NCI-H1436 treated with DMSO at 0.1 percent for 48 hours (cell line): ENCODE measurements around the gene KLHL35.

ENCODE experiments used
- DNase-seq: peaks from one replicate; lab custom pipeline; 2025; lab: John Stamatoyannopoulos, UW

Gene KLHL35

GRCh38 chr11:75442161-75442885 lies 9.3 kb upstream of the KLHL35 start:
- no peak for DNase-seq

- DNase-seq: no peak
Measured at GRCh38 chr11:75441804-75442132, 8.8 kb upstream of the KLHL35 start.

- DNase-seq: no peak
Measured at GRCh38 chr11:75440960-75441803, 8.2 kb upstream of the KLHL35 start.

GRCh38 chr11:75439495-75440120 lies 6.6 kb upstream of the KLHL35 start:
- DNase-seq: no peak

GRCh38 chr11:75439026-75439425 lies 6.0 kb upstream of the KLHL35 start:
- no peak for DNase-seq

- DNase-seq: no peak
Measured at GRCh38 chr11:75437966-75438659, 5.1 kb upstream of the KLHL35 start.

GRCh38 chr11:75436806-75437205 lies 3.8 kb upstream of the KLHL35 start:
- no peak for DNase-seq

GRCh38 chr11:75435571-75435925 lies 2.5 kb upstream of the KLHL35 start:
- DNase-seq: no peak

GRCh38 chr11:75434886-75435570 lies 2.0 kb upstream of the KLHL35 start:
- DNase-seq: no peak

GRCh38 chr11:75434051-75434450 lies 1.0 kb upstream of the KLHL35 start:
- no peak for DNase-seq

GRCh38 chr11:75433443-75433842 lies 440 bp upstream of the KLHL35 start:
- DNase-seq: no peak

- DNase-seq: no peak
Measured at GRCh38 chr11:75431533-75432525, 1.2 kb downstream of the KLHL35 start.

GRCh38 chr11:75430714-75431532 lies 2.1 kb downstream of the KLHL35 start:
- DNase-seq: no peak

- DNase-seq: no peak
Measured at GRCh38 chr11:75429902-75430713, 2.9 kb downstream of the KLHL35 start.

- no peak for DNase-seq
Measured at GRCh38 chr11:75429641-75429901, 3.4 kb downstream of the KLHL35 start.

GRCh38 chr11:75428989-75429640 lies 3.9 kb downstream of the KLHL35 start:
- no peak for DNase-seq

- DNase-seq: no peak
Measured at GRCh38 chr11:75428281-75428724, 4.7 kb downstream of the KLHL35 start.

GRCh38 chr11:75427181-75427580 lies 5.8 kb downstream of the KLHL35 start:
- no peak for DNase-seq

- DNase-seq: no peak
Measured at GRCh38 chr11:75426720-75427086, 6.3 kb downstream of the KLHL35 start.
